Mucosa of descending colon (tissue), 3 donors: Measurements from ENCODE around the gene FAM50A. TPM values are rescaled to one million over a fixed set of nuclear protein-coding genes. Genes with fewer than 3 reads are reported as not detected.

Experiments
- ATAC-seq: fragments of 200-7000 bp; cut with Tn5 transposase; one replicate; pipeline ENCODE4 v1.9.1; 2020; ENCODE audit warnings: mild to moderate bottlenecking, moderate library complexity
- DNase-seq, 3 donors: peaks; one replicate each; pipeline ENCODE4 v3.0.0-alpha.2; 2020
- H3K36me3 ChIP-seq: fragments of 200-600 bp; one replicate; pipeline ENCODE4 v1.8.0; 2021; ENCODE audit warnings: low read depth, mild to moderate bottlenecking
- H3K4me1 ChIP-seq: fragments of 200-600 bp; one replicate; pipeline ENCODE4 v1.8.0; 2021; ENCODE audit warnings: low read depth, mild to moderate bottlenecking
- H3K4me3 ChIP-seq: fragments of 200-600 bp; one replicate; pipeline ENCODE4 v1.8.0; 2021; ENCODE audit warnings: mild to moderate bottlenecking
- H3K9me3 ChIP-seq: fragments of 200-600 bp; one replicate; pipeline ENCODE4 v1.8.0; 2021; ENCODE audit warnings: mild to moderate bottlenecking
- CTCF ChIP-seq: fragments of 200-600 bp; IDR thresholded peaks from one replicate; pipeline ENCODE4 v1.8.0; 2022; ENCODE audit warnings: antibody characterized with exemption, mild to moderate bottlenecking
- intact Hi-C, 2 donors: fragments of 100-400 bp; cut with DNase I in 1 of 2; cut with micrococcal nuclease in 1 of 2; formaldehyde crosslinking; loops; one replicate each; pipeline versions ENCODE4 v1.11.0 to v1.11.1; 2022; cut with DNase I, micrococcal nuclease
- total RNA-seq, 3 donors: library from RNA; stranded (reverse); fragmentation: NEBNext Ultra II Directional in 2 of 3; extraction: Animal tissue kit (Norgen Biotek cat#: 25700) in 2 of 3; gene quantifications; one replicate each; pipeline versions ENCODE4 v1.2.1 to v1.2.4, GENCODE V29; 2021 to 2023
- donor health status: DM: no; HTN: no; CAD: no; lungs with moderate emphysema.
- donor health status: DM: no; HTN: no; CAD: no.
- donor health status: DM: no; HTN: yes; CAD: no.

The FAM50A gene
- total RNA-seq, 3 donors from 2014 or later: 46.2 to 65.1 (median 50.5) TPM

- no peak for TF ChIP-seq CTCF
- no peaks in the 10 kb centered on the region for H3K36me3 ChIP-seq
- DNase-seq (no peak), ATAC-seq (no peak)
- no peak overlapping the region for H3K4me3 ChIP-seq
- H3K4me1 ChIP-seq: no peaks in the 10 kb centered on the region
- H3K9me3 ChIP-seq: no peaks in the 10 kb centered on the region
- intact Hi-C loops: no loop called here
These were observed 38.1 kb downstream of the FAM50A start for GRCh38 chrX:154481911-154482601.

DNA sequence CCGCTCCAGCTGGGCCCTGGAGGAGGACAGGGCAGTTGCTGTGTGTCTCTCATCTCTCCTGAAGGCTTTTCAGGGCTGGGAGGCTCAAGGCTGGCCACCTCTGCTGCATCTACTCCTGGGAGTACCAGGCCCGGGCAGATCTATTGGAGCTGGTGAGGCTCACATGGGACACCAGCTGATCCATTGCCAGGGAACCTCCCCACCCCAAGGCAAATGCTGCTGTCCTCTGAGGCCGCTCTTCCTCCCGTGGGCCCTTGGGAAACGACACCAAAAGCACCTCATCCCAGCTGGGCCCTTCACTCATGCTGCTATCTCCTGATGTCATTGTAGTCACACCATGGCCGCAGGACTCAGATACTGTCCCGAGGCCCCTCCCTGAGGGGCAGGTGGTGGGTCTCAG is 38.8 kb downstream of the FAM50A start:
- intact Hi-C loops: no loop called here
- no peak for TF ChIP-seq CTCF
- no peaks in the 10 kb centered on the region for H3K4me1 ChIP-seq
- no peak for ATAC-seq
- H3K9me3 ChIP-seq: no peaks in the 10 kb centered on the region
- no peak overlapping the region for H3K4me3 ChIP-seq
- DNase-seq: no peak
- H3K36me3 ChIP-seq: no peaks in the 10 kb centered on the region

DNA sequence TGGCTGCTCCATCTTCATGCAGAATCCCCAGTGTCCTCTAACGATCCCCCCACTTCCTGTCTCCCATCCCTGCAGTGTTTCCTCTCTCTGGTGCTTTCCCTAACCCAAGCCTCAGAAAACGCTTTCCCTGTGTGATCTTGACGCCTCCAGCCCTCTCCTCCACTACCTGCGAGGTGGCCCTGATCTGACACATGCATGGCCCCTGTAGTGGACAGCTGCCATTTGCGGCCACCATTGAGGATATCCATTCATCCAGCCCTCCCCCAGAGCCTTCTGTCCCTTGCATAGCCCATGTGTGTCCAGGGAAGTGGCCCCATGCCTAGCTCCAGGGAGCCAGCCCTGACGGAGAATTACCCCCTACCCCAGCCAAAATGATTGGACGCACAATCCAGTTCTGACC is 39.4 kb downstream of the FAM50A start:
- H3K4me3 ChIP-seq: no peak overlapping the region
- no peaks in the 10 kb centered on the region for H3K4me1 ChIP-seq
- no peaks in the 10 kb centered on the region for H3K36me3 ChIP-seq
- intact Hi-C loops: no loop called here
- ATAC-seq: no peak
- DNase-seq: no peak
- H3K9me3 ChIP-seq: no peaks in the 10 kb centered on the region
- TF ChIP-seq CTCF: no peak

DNA sequence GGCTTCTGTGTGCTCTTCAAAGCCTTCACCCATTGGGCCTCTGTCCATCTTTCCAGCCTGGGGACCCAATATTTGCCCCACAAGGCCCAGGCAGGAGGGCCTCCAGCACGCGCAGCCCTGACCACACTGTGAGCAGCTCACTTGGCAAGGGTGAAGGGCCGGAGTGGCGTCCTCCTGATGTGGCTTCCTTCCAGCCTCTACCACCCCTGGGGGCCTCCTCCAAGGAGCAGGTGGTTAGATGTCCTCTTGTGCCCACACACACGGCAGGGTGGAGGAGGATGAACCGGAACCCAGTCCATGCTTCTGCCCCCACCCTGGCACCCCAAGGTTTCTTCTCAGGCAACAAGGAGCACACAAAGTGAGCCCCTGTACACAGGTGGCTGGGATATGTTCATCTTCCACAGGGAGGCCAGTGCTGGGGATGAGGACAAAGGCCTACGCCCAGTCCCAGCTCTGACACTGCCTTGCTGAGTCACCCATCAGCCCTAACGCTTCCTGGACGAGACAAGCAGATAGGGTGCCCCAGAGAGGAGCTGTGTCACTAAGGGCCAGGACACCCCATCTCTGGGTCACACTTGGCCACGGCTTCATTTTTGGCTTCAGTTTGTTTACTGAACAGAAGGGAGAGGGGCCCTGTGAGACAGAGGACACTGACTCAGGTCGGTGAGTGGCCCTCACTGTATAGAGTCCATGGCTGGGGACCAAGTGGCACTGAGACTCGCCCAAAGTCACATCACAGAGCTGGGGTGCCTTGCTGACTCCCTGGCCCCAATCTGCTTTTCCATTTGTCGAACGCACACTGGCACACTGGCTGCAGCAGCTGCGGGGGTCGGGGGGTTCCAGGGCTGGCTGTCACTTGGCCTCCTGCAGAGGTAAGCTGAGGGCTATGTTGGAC is 40.6 kb downstream of the FAM50A start:
- intact Hi-C loops: no loop called here
- ATAC-seq: peak; percentile 58
- H3K4me1 ChIP-seq: no peaks in the 10 kb centered on the region
- no peak overlapping the region for H3K4me3 ChIP-seq
- H3K36me3 ChIP-seq: no peaks in the 10 kb centered on the region
- DNase-seq: no peak
- no peak for TF ChIP-seq CTCF
- no peaks in the 10 kb centered on the region for H3K9me3 ChIP-seq

DNA sequence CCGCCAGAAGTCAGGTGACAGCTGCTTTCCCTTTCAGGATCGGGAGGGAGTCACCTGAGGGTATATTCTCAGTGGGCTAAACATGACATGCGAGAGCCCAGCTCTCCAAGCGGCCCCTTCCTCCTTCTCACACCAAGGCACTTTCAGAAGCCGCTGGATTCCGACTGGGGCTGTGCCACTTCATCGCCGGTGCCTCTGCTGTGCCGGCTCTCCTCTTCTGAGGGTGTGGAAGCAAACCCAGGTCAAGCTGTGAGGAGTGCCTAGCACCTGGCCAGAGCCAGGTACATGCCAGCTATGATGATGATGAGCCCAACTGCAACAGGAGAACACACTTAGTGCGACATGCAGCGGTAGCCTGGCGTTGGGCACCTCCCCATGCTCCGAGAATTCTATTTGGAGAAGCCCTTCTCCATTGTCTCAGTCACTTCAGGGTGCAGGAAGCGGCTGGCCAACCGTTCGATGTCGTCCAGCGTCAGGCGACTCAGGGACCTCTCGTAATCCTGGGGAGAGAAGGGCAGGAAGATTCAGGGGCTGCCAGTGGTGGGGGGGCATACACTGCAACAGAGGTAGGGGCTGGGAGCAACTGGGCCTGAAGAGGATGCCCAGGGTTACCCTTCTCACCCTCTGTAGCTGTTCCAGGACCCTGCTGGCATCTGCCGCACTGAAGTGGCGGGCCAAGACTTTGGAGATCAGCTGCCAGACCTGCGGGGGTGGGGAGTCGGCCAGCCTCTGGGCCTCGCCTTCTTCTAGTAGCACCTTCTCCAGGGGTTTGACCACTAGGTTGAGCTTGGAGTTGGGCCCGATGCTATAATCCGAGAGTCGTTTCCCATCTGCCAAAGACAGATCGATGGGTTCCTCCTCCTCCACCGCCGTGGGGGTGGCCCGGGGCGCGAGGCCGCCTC is 41.5 kb downstream of the FAM50A start:
- DNase-seq (no peak), ATAC-seq (no peak)
- intact Hi-C loops: no loop called here
- Histone ChIP-seq H3K4me1 (no peaks in the 10 kb centered on the region), H3K9me3 (no peaks in the 10 kb centered on the region), H3K4me3 (peak overlapping the region; percentile 65), H3K36me3 (no peaks in the 10 kb centered on the region)
- TF ChIP-seq CTCF: no peak
